T-helper 1 cell (primary cell): ENCODE measurements around the gene ITGA5.

ENCODE experiments used
- DNase-seq, 5 donors: peaks; one replicate each; pipeline ENCODE4 v3.0.0-alpha.2; 2012 to 2020

ITGA5 gene

GRCh38 chr12:54411391-54412241 is 7.5 kb downstream of the ITGA5 start:
- peak in 4 of 5 donors; percentile 33 to 68 (median 46) for DNase-seq

DNA sequence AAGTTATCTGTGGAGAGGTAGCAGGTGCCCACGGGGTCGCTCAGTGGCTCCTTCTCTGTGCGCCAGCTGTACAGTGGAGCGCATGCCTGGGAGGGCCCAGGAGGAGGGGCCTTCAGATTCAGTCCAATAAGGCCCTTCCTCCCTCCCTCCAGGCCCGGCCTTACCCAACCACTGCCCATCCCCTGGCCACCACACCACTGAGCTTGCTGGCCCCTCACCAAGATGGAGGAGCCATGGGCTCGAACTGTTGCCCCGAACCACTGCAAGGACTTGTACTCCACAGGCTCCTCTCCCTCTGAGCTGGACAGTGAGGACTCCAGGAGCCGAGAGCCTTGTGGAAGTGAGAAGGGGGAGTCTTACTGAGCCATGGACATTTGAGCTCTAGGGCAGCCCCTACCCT is 9.8 kb downstream of the ITGA5 start:
- no peak for DNase-seq

- no peak for DNase-seq
Measured at GRCh38 chr12:54407183-54407905, 11.7 kb downstream of the ITGA5 start.

DNA sequence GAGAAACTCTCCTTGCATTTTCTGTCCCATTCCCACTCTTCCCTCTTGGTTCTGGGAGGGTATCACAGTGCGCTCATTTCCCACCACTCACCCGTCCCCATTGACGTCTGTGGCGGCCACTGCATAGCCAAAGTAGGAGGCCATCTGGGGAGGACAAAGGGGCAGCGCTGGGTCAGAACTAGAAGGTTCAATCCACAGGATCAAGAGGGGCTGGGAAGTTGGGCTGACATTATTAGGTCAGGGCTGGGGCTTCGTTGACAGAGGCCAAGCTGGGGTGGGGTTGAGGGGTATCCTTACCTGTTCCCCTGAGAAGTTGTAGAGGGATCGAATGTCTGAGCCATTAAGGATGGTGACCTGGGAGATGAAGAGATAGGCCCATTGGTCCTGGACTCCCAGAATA is 13.5 kb downstream of the ITGA5 start:
- no peak for DNase-seq

- no peak for DNase-seq
Measured at GRCh38 chr12:54405106-54405505, 14.0 kb downstream of the ITGA5 start.

GRCh38 chr12:54404061-54405004 is 14.7 kb downstream of the ITGA5 start:
- peak in 4 of 5 donors; percentile 39 to 68 (median 55) for DNase-seq

DNA sequence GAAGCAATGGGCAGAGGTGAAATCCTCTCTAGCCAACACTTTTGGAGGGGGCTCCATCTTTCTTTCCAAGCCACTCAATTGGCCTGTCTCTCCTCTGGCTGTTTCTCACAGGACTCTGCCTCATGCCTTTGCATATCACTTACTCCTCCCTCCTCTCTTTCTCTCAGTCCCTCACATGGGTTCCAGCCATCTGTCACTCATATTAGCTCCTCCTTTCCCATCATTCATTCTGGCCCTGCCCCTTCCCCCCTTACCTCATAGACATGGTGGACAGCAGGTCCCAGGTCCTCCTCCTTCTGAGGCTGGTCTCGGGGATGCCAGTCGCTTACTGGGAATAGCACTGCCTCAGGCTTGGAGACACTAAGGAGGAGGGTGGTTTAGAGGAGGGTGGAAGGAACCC is 17.9 kb downstream of the ITGA5 start:
- no peak for DNase-seq

- DNase-seq = peak; percentile 61 to 85 (median 79)
Measured at GRCh38 chr12:54398995-54399793, 19.9 kb downstream of the ITGA5 start.

DNA sequence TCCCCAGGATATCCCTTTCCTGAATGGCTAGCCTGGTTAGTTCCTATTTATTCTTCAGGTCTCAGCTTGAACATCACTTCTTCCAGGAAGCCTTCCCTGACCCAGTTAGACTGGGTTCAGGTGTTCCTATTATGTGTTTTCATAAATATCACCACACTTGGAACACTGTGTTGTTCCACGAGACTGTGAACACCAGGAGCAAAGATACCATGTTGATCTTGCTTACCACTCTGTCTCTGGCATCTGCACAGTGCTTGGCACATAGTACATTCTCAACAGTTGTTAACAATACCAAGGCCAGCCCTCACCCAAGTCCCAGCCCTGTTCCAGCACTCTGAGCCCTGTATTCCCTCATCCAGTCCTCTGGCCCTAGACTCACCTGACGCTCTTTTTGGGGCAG is 20.8 kb downstream of the ITGA5 start:
- no peak for DNase-seq

GRCh38 chr12:54397157-54397556 is 21.9 kb downstream of the ITGA5 start:
- no peak for DNase-seq

- DNase-seq = no peak
Measured at GRCh38 chr12:54395545-54395944, 23.5 kb downstream of the ITGA5 start.

GRCh38 chr12:54394986-54395385 is 24.1 kb downstream of the ITGA5 start:
- DNase-seq = no peak

DNA sequence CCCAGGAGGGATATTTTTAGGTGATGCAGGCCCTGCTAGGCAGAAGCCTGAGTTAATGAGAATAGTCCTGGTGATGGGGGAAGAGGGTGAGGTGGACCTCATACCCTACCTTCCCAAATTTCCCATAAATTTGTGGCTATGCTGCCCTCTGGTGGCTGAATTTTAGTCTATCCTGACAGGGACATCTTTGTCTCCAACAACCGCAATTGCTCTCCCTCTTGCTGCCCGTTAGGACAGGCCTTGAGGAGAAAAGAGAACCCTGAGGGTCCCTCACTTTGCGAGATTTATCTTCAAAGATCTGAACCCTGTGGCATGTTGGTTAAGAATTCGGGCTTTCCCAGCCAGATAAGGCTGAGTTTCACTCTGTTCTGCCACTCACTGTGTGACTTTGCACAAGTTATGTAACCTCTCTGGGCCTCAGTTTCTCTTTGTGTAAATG is 24.8 kb downstream of the ITGA5 start:
- DNase-seq = peak in 1 of 5 donors; percentile 44

DNA sequence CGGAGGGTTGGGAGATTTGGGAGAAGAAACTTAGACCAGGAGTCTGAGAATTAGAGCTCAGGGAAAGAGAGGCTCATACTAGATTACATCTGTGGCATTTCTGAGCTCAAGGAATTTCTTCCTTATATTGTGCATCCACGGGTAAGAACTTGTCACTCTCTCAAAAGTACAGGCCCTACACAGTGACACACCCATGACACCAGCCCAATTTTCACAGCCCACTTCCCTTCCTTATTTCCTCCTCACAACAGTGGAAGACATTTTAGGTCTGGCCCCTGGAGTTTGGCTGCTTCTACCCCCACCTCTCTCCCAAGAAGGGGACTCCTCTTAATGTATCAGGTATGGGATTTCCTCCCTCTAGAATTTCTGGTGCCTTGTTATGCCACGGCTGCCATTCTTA is 25.3 kb downstream of the ITGA5 start:
- no peak for DNase-seq

GRCh38 chr12:54393207-54393609 is 25.9 kb downstream of the ITGA5 start:
- no peak for DNase-seq

DNA sequence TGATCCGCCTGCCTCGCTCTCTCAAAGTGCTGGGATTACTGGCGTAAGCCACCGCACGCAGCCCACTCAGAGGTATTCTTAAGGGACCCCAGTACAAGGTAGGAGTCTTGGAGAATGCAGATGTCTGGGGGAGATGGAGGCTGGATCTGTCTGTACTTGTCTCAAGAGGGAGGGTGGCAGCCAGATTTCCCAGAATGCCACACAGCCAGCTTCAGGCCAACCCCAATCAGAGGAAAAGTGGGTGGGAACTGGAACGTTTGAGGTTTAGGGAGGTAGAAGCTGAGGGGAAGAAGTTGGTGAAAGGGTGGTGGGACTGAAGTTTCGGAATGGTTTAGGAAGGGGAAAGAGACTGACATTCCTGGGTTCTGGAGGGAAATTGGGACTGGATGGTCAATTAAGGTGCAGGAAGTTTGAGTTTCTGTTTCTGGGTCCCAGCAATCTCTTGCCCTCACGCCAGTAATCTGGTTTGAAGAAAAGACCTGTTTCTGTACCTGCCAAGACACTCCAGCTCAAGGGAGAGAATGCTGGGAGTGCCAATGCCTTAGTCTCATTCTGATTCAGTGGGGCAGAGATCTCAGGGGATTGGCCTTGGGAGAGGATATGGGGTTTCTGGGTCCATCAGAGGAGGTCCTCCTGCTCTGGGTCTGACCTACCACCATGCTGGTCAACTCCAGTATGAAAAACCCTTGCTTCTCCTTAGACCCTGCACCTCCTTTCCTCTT is 26.4 kb downstream of the ITGA5 start:
- DNase-seq = no peak

DNA sequence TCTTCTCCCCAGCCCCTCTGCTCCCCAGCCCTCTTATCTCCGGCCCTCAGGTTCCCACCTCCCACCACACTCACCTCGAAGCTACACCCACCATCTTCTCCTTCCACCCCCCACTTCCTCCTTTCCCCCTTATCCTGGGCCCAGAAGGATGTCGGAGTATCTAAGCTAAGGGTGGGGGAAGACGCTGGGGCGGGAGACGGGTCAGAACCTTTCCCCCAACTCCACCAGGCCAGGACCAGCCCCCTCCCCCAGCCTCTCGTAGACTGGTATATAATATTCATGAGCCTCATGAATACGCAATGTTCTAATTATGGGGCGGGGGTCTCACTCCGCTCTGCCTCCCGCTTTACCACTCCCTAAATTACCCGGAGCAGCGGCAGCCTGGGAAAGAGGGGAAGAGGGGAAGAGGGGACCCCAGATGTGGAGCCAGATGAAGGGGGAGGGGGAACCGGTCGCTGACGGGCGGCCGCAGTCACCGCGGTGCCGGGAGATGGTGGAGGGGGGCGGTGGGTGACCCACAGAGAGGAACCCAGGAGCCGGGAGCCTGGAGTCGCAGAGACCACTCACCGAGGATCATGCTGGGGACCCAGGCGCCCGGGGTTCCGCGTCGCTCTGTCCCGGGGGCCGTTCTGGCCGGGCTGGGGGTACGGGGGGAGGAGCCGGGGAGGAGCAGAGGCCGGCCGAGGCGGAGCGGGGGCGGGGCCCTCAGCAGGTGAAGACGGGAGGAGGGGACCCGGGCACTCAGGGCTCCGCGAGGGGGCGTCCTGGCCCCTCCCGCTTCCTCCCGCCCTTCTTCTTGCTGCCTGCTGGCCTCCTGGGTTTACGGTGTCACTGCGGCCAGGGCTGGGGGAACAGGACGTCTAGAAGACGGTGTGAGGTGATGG is 28.2 kb downstream of the ITGA5 start:
- DNase-seq = peak; percentile 48 to 75 (median 66)

- no peak for DNase-seq
Measured at GRCh38 chr12:54390176-54390667, 28.8 kb downstream of the ITGA5 start.

- no peak for DNase-seq
Measured at GRCh38 chr12:54389607-54390175, 29.4 kb downstream of the ITGA5 start.

- no peak for DNase-seq
Measured at GRCh38 chr12:54389134-54389508, 29.9 kb downstream of the ITGA5 start.
